Skeletal muscle satellite cell (primary cell): ENCODE results near the gene ADK.
A peak's percentile ranks its signal among the peaks of the same experiment; 100 is the strongest.
"Not testable (repeated sequence)": the region's sequence is repeated elsewhere in the genome, so short reads cannot be mapped to it uniquely, and the experiment has no call there.

Experiments
- H3K27me3 ChIP-seq: 2 replicates; pipeline ENCODE4 v1.7.0; 2013; ENCODE audit warnings: low read length; ENCODE audit not compliant: control insufficient read depth, insufficient read depth
- H3K36me3 ChIP-seq: 2 replicates; pipeline ENCODE4 v1.7.0; 2013; ENCODE audit warnings: mild to moderate bottlenecking, control low read depth, low read length; ENCODE audit not compliant: insufficient read depth
- H3K4me1 ChIP-seq: 2 replicates; pipeline ENCODE4 v1.7.0; 2013; ENCODE audit warnings: low read length; ENCODE audit not compliant: control insufficient read depth, insufficient read depth
- H3K4me2 ChIP-seq: 2 replicates; pipeline ENCODE4 v1.7.0; 2013; ENCODE audit warnings: mild to moderate bottlenecking, low read length
- H3K4me3 ChIP-seq: 2 replicates; pipeline ENCODE4 v1.7.0; 2013; ENCODE audit warnings: low read length
- H3K9ac ChIP-seq: 2 replicates; pipeline ENCODE4 v1.7.0; 2013; ENCODE audit warnings: mild to moderate bottlenecking, low read depth, low read length, moderate library complexity
- H3K9me3 ChIP-seq: replicated peaks from 2 replicates; pipeline ENCODE4 v1.7.0; 2013; ENCODE audit warnings: mild to moderate bottlenecking, control low read depth, low read length

The ADK gene

GRCh38 chr10:74189999-74190421 lies 39.0 kb downstream of the ADK start:
- H3K4me1 ChIP-seq: peaks cover 34% of the 10 kb centered on the region
- no peaks in the 10 kb centered on the region for H3K27me3 ChIP-seq
- peak overlapping the region; percentile 78 for H3K4me2 ChIP-seq
- H3K36me3 ChIP-seq: no peaks in the 10 kb centered on the region
- peak overlapping the region; percentile 67 for H3K9ac ChIP-seq
- H3K4me3 ChIP-seq: peak overlapping the region; percentile 26
- no peaks in the 10 kb centered on the region for H3K9me3 ChIP-seq

- Histone ChIP-seq H3K4me1 (peaks cover 39% of the 10 kb centered on the region), H3K9me3 (no peaks in the 10 kb centered on the region), H3K4me3 (peak overlapping the region; percentile 26), H3K27me3 (no peaks in the 10 kb centered on the region), H3K9ac (peak overlapping the region; percentile 67), H3K4me2 (peak overlapping the region; percentile 78), H3K36me3 (no peaks in the 10 kb centered on the region)
These were observed 39.5 kb downstream of the ADK start for GRCh38 chr10:74190494-74190893.

GRCh38 chr10:74194545-74194944 lies 43.5 kb downstream of the ADK start:
- peak overlapping the region; percentile 35 for H3K4me2 ChIP-seq
- H3K9me3 ChIP-seq: no peaks in the 10 kb centered on the region
- H3K9ac ChIP-seq: no peak overlapping the region
- H3K36me3 ChIP-seq: no peaks in the 10 kb centered on the region
- H3K4me1 ChIP-seq: peaks cover 40% of the 10 kb centered on the region
- H3K4me3 ChIP-seq: no peak overlapping the region
- H3K27me3 ChIP-seq: no peaks in the 10 kb centered on the region

GRCh38 chr10:74194999-74195398 lies 44.0 kb downstream of the ADK start:
- Histone ChIP-seq H3K9ac (no peak overlapping the region), H3K4me1 (peaks cover 37% of the 10 kb centered on the region), H3K9me3 (no peaks in the 10 kb centered on the region), H3K4me3 (no peak overlapping the region), H3K27me3 (no peaks in the 10 kb centered on the region), H3K4me2 (peak overlapping the region; percentile 50), H3K36me3 (no peaks in the 10 kb centered on the region)

GRCh38 chr10:74199315-74199714 lies 48.3 kb downstream of the ADK start:
- H3K4me3 ChIP-seq: no peak overlapping the region
- H3K4me1 ChIP-seq: peaks cover 16% of the 10 kb centered on the region
- no peak overlapping the region for H3K4me2 ChIP-seq
- H3K9me3 ChIP-seq: no peaks in the 10 kb centered on the region
- no peak overlapping the region for H3K9ac ChIP-seq
- H3K36me3 ChIP-seq: peaks cover 9% of the 10 kb centered on the region
- no peaks in the 10 kb centered on the region for H3K27me3 ChIP-seq

GRCh38 chr10:74202356-74202755 lies 51.3 kb downstream of the ADK start:
- no peaks in the 10 kb centered on the region for H3K9me3 ChIP-seq
- H3K4me2 ChIP-seq: no peak overlapping the region
- H3K4me1 ChIP-seq: no peaks in the 10 kb centered on the region
- no peak overlapping the region for H3K9ac ChIP-seq
- H3K27me3 ChIP-seq: no peaks in the 10 kb centered on the region
- H3K4me3 ChIP-seq: no peak overlapping the region
- H3K36me3 ChIP-seq: peaks cover 9% of the 10 kb centered on the region

- peaks cover 5% of the 10 kb centered on the region for H3K36me3 ChIP-seq
- H3K27me3 ChIP-seq: no peaks in the 10 kb centered on the region
- H3K4me1 ChIP-seq: peaks cover 3% of the 10 kb centered on the region
- no peak overlapping the region for H3K4me3 ChIP-seq
- H3K9me3 ChIP-seq: no peaks in the 10 kb centered on the region
- H3K9ac ChIP-seq: no peak overlapping the region
- no peak overlapping the region for H3K4me2 ChIP-seq
These were observed 55.7 kb downstream of the ADK start for GRCh38 chr10:74206746-74207145.

GRCh38 chr10:74207691-74208480 lies 56.9 kb downstream of the ADK start:
- Histone ChIP-seq H3K4me3 (no peak overlapping the region), H3K36me3 (no peaks in the 10 kb centered on the region), H3K9me3 (no peaks in the 10 kb centered on the region), H3K9ac (no peak overlapping the region), H3K4me1 (peaks cover 3% of the 10 kb centered on the region), H3K27me3 (no peaks in the 10 kb centered on the region), H3K4me2 (no peak overlapping the region)

GRCh38 chr10:74208997-74209396 lies 58.0 kb downstream of the ADK start:
- Histone ChIP-seq H3K4me1 (peaks cover 3% of the 10 kb centered on the region), H3K27me3 (no peaks in the 10 kb centered on the region), H3K4me3 (no peak overlapping the region), H3K36me3 (no peaks in the 10 kb centered on the region), H3K9ac (no peak overlapping the region), H3K4me2 (no peak overlapping the region), H3K9me3 (no peaks in the 10 kb centered on the region)

- Histone ChIP-seq H3K9me3 (no peaks in the 10 kb centered on the region), H3K9ac (no peak overlapping the region), H3K27me3 (no peaks in the 10 kb centered on the region), H3K4me2 (no peak overlapping the region), H3K36me3 (no peaks in the 10 kb centered on the region), H3K4me3 (no peak overlapping the region), H3K4me1 (peaks cover 3% of the 10 kb centered on the region)
These were observed 62.0 kb downstream of the ADK start for GRCh38 chr10:74213019-74213418.

GRCh38 chr10:74213571-74214162 lies 62.6 kb downstream of the ADK start:
- H3K9ac ChIP-seq: no peak overlapping the region
- no peaks in the 10 kb centered on the region for H3K27me3 ChIP-seq
- no peak overlapping the region for H3K4me2 ChIP-seq
- no peaks in the 10 kb centered on the region for H3K4me1 ChIP-seq
- H3K4me3 ChIP-seq: no peak overlapping the region
- no peaks in the 10 kb centered on the region for H3K36me3 ChIP-seq
- no peaks in the 10 kb centered on the region for H3K9me3 ChIP-seq

- H3K4me3 ChIP-seq, H3K9ac ChIP-seq, H3K4me2 ChIP-seq, H3K9me3 ChIP-seq, H3K36me3 ChIP-seq, H3K4me1 ChIP-seq, H3K27me3 ChIP-seq: not testable (repeated sequence)
These were observed 66.1 kb downstream of the ADK start for GRCh38 chr10:74217110-74217509.
